OCI-LY1 (cell line): ENCODE results near the gene HDAC9.

Experiments
- H2AFZ ChIP-seq: fragments of 200-600 bp; sonication (generic), shearing (Covaris generic); 2 replicates; pipeline ENCODE4 v1.6.0; 2014; ENCODE audit warnings: antibody characterized with exemption, mild to moderate bottlenecking, low read length
- H3F3A ChIP-seq: fragments of 200-600 bp; sonication (generic), shearing (Covaris generic); 2 replicates; pipeline ENCODE4 v1.6.0; 2014; ENCODE audit warnings: mild to moderate bottlenecking, antibody characterized with exemption, low read length, moderate library complexity; ENCODE audit not compliant: insufficient read depth
- H3K27ac ChIP-seq: fragments of 200-600 bp; sonication (generic); 2 replicates; pipeline ENCODE4 v1.5.1; 2014; ENCODE audit warnings: low read length, mixed run types, mild to moderate bottlenecking, low read depth; ENCODE audit not compliant: poor library complexity, severe bottlenecking
- H3K27me3 ChIP-seq: fragments of 200-600 bp; sonication (generic); 2 replicates; pipeline ENCODE4 v1.6.0; 2014; ENCODE audit warnings: antibody characterized with exemption, mild to moderate bottlenecking, low read length, moderate library complexity; ENCODE audit not compliant: insufficient read depth
- H3K36me3 ChIP-seq: fragments of 200-600 bp; sonication (generic); 2 replicates; pipeline ENCODE4 v1.6.1; 2014; ENCODE audit warnings: mild to moderate bottlenecking, antibody characterized with exemption, low read length, moderate library complexity, mixed read lengths; ENCODE audit not compliant: insufficient read depth
- H3K4me1 ChIP-seq: fragments of 200-600 bp; sonication (generic); 2 replicates; pipeline ENCODE4 v1.5.1; 2014; ENCODE audit warnings: mild to moderate bottlenecking, low read length, moderate library complexity; ENCODE audit not compliant: insufficient read depth, severe bottlenecking
- H3K4me2 ChIP-seq: fragments of 200-600 bp; sonication (generic), shearing (Covaris generic); 2 replicates; pipeline ENCODE4 v1.6.1; 2014; ENCODE audit warnings: low read length
- H3K4me3 ChIP-seq: fragments of 200-600 bp; sonication (generic); 2 replicates; pipeline ENCODE4 v1.5.1; 2014; ENCODE audit warnings: low read length, low read depth, mild to moderate bottlenecking, mixed read lengths; ENCODE audit not compliant: poor library complexity, severe bottlenecking
- H3K79me2 ChIP-seq: fragments of 200-600 bp; shearing (Covaris generic); 2 replicates; pipeline ENCODE4 v1.6.1; 2016; ENCODE audit warnings: mixed run types, low read length, mixed read lengths; ENCODE audit not compliant: insufficient read depth
- H3K9ac ChIP-seq: fragments of 200-600 bp; sonication (generic), shearing (Covaris generic); 2 replicates; pipeline ENCODE4 v1.6.1; 2014; ENCODE audit warnings: mild to moderate bottlenecking, low read length, mixed read lengths
- H3K9me2 ChIP-seq: fragments of 200-600 bp; sonication (generic), shearing (Covaris generic); 2 replicates; pipeline ENCODE4 v1.6.1; 2014; ENCODE audit warnings: low read depth, mild to moderate bottlenecking, low read length, mixed read lengths
- H3K9me3 ChIP-seq: fragments of 200-600 bp; shearing (Covaris generic); 2 replicates; pipeline ENCODE4 v1.6.1; 2014; ENCODE audit warnings: low read length, mixed read lengths
- H4K20me1 ChIP-seq: fragments of 200-600 bp; sonication (generic), shearing (Covaris generic); 2 replicates; pipeline ENCODE4 v1.6.0; 2016; ENCODE audit warnings: mild to moderate bottlenecking, low read length; ENCODE audit not compliant: insufficient read depth
- CTCF ChIP-seq: fragments of 200-600 bp; sonication (generic), shearing (Covaris generic); IDR thresholded peaks from 2 replicates; pipeline ENCODE4 v1.5.1; 2017; ENCODE audit warnings: mild to moderate bottlenecking, antibody characterized with exemption, low read length, moderate library complexity, mixed read lengths
- EZH2 ChIP-seq: fragments of 200-600 bp; sonication (generic), shearing (Covaris generic); IDR thresholded peaks from 2 replicates; pipeline ENCODE4 v1.8.0; 2017; ENCODE audit warnings: borderline replicate concordance, mixed run types, mild to moderate bottlenecking, antibody characterized with exemption, low read length, moderate library complexity, mixed read lengths

HDAC9 gene

GRCh38 chr7:18706670-18707069 is 211.1 kb downstream of the HDAC9 start:
- H4K20me1 ChIP-seq: no peaks in the 10 kb centered on the region

GRCh38 chr7:18708204-18708603 is 212.7 kb downstream of the HDAC9 start:
- no peak for TF ChIP-seq CTCF
- TF ChIP-seq EZH2: no peak
- Histone ChIP-seq H2AFZ (no peak overlapping the region), H3K27me3 (no peaks in the 10 kb centered on the region), H3K36me3 (no peaks in the 10 kb centered on the region), H3K4me2 (no peak overlapping the region), H3K4me3 (no peak overlapping the region), H3K27ac (no peak overlapping the region), H3K9ac (no peak overlapping the region), H3K4me1 (peaks cover 6% of the 10 kb centered on the region), H3F3A (no peaks in the 10 kb centered on the region), H3K79me2 (no peaks in the 10 kb centered on the region), H4K20me1 (no peaks in the 10 kb centered on the region), H3K9me2 (no peaks in the 10 kb centered on the region), H3K9me3 (no peaks in the 10 kb centered on the region)

More at GRCh38 chr7:18706670-18707069, 211.1 kb downstream of the HDAC9 start:
- Histone ChIP-seq H2AFZ (no peak overlapping the region), H3K9ac (no peak overlapping the region), H3K4me3 (no peak overlapping the region), H3K27ac (no peak overlapping the region), H3K79me2 (no peaks in the 10 kb centered on the region), H3K9me3 (no peaks in the 10 kb centered on the region), H3K36me3 (no peaks in the 10 kb centered on the region), H3K4me2 (no peak overlapping the region), H3K27me3 (no peaks in the 10 kb centered on the region), H3K9me2 (no peaks in the 10 kb centered on the region), H3K4me1 (peaks cover 6% of the 10 kb centered on the region), H3F3A (no peaks in the 10 kb centered on the region)
- TF ChIP-seq EZH2: no peak
- TF ChIP-seq CTCF: no peak

GRCh38 chr7:18715988-18716387 is 220.4 kb downstream of the HDAC9 start:
- TF ChIP-seq CTCF (no peak), EZH2 (no peak)
- H3K27me3 ChIP-seq: no peaks in the 10 kb centered on the region
- H3K79me2 ChIP-seq: no peaks in the 10 kb centered on the region
- H3K9ac ChIP-seq: no peak overlapping the region
- H3K27ac ChIP-seq: no peak overlapping the region
- H4K20me1 ChIP-seq: no peaks in the 10 kb centered on the region
- H3K9me2 ChIP-seq: no peaks in the 10 kb centered on the region
- H3K4me3 ChIP-seq: no peak overlapping the region
- H3K36me3 ChIP-seq: no peaks in the 10 kb centered on the region
- H3K4me2 ChIP-seq: no peak overlapping the region
- H3K4me1 ChIP-seq: no peaks in the 10 kb centered on the region
- H2AFZ ChIP-seq: no peak overlapping the region
- H3F3A ChIP-seq: no peaks in the 10 kb centered on the region
- no peaks in the 10 kb centered on the region for H3K9me3 ChIP-seq
